Activated CD4-positive, alpha-beta T cell treated with anti-CD3 and anti-CD28 coated beads, Interleukin-2, amount 50 U/mL, for 1 hour (primary cell): ENCODE data around the gene NFS1.

Source experiments
- DNase-seq: peaks from one replicate; pipeline ENCODE4 v3.0.0-alpha.2; 2020

Gene NFS1

GRCh38 chr20:35669221-35669620, 29.9 kb downstream of the NFS1 start:
- no peak for DNase-seq

- DNase-seq = no peak
Observed at GRCh38 chr20:35665949-35666288, 33.2 kb downstream of the NFS1 start.

GRCh38 chr20:35664466-35665206, 34.5 kb downstream of the NFS1 start, which contains the start of the genes CPNE1 and RBM12:
TSS of gene CPNE1 (minus strand) at chr20:35664900. CDS start at chr20:35632923, 31,977 bp downstream.
TSS of gene RBM12 (minus strand) at chr20:35664900. CDS start at chr20:35655322, 9,578 bp downstream.
- peak; percentile 92 for DNase-seq

- DNase-seq = peak; percentile 55
Observed at GRCh38 chr20:35663516-35664465, 35.4 kb downstream of the NFS1 start.

- no peak for DNase-seq
Observed at GRCh38 chr20:35662551-35662950, 36.6 kb downstream of the NFS1 start.

GRCh38 chr20:35661908-35662307, 37.2 kb downstream of the NFS1 start:
- no peak for DNase-seq

- no peak for DNase-seq
Observed at GRCh38 chr20:35661053-35661452, 38.1 kb downstream of the NFS1 start.

GRCh38 chr20:35660122-35660937, 38.8 kb downstream of the NFS1 start:
- DNase-seq = no peak

- no peak for DNase-seq
Observed at GRCh38 chr20:35657271-35657670, 41.9 kb downstream of the NFS1 start.

- DNase-seq = no peak
Observed at GRCh38 chr20:35654415-35654814, 44.7 kb downstream of the NFS1 start.

- DNase-seq = no peak
Observed at GRCh38 chr20:35653893-35654292, 45.3 kb downstream of the NFS1 start.

- no peak for DNase-seq
Observed at GRCh38 chr20:35653430-35653734, 45.8 kb downstream of the NFS1 start.

- no peak for DNase-seq
Observed at GRCh38 chr20:35652641-35653429, 46.3 kb downstream of the NFS1 start.

- DNase-seq = no peak
Observed at GRCh38 chr20:35651958-35652357, 47.2 kb downstream of the NFS1 start.

- no peak for DNase-seq
Observed at GRCh38 chr20:35650632-35651031, 48.5 kb downstream of the NFS1 start.

GRCh38 chr20:35648836-35649235, 50.3 kb downstream of the NFS1 start:
- DNase-seq = no peak

GRCh38 chr20:35644806-35645205, 54.3 kb downstream of the NFS1 start:
- DNase-seq = no peak

GRCh38 chr20:35643045-35643444, 56.1 kb downstream of the NFS1 start:
- no peak for DNase-seq

- no peak for DNase-seq
Observed at GRCh38 chr20:35641743-35642142, 57.4 kb downstream of the NFS1 start.

- no peak for DNase-seq
Observed at GRCh38 chr20:35640724-35641123, 58.4 kb downstream of the NFS1 start.

- DNase-seq = no peak
Observed at GRCh38 chr20:35638751-35639150, 60.4 kb downstream of the NFS1 start.

GRCh38 chr20:35637276-35637675, 61.9 kb downstream of the NFS1 start:
- DNase-seq = no peak
